SK-N-SH (cell line): ENCODE data around the gene PSMA6. TPM values are rescaled to one million over a fixed set of nuclear protein-coding genes. Genes with fewer than 3 reads are reported as not detected.

Experiments
- CTCF ChIA-PET: fragments of 300-600, 350-600 bp; formaldehyde crosslinking; extraction: SDS; loops from one replicate; lab custom pipeline; 2021; lab: Yijun Ruan, JAX
- POLR2A ChIA-PET: fragments of 350-600 bp; sonication (Branson Sonifier 250); formaldehyde crosslinking; extraction: SDS; loops from one replicate; lab custom pipeline; 2020; ENCODE audit warnings: antibody characterized with exemption, inconsistent platforms; lab: Yijun Ruan, JAX
- DNase-seq: peaks from one replicate; pipeline ENCODE4 v3.0.0; 2012
- H2AFZ ChIP-seq: fragments of 200-600 bp; sonication (generic); 2 replicates; pipeline ENCODE4 v1.8.1; 2016; ENCODE audit warnings: antibody characterized with exemption, mild to moderate bottlenecking, low read depth
- H3F3A ChIP-seq: fragments of 200-600 bp; sonication (generic); replicated peaks from 2 replicates; pipeline ENCODE3; 2016; ENCODE audit warnings: antibody characterized with exemption, mild to moderate bottlenecking; ENCODE audit not compliant: insufficient read depth
- H3K27ac ChIP-seq, 2 experiments: fragments of 200-500 bp in 1 of 2; fragments of 200-600 bp in 1 of 2; sonication (Bioruptor generic) in 1 of 2; sonication (generic), shearing (Covaris generic) in 1 of 2; 2 replicates each; pipeline versions ENCODE4 v1.5.1 to v1.6.1; 2014 to 2016; ENCODE audit warnings: low read depth in 2 of 2, inconsistent platforms in 1 of 2, low read length in 1 of 2, mild to moderate bottlenecking in 1 of 2, mixed read lengths in 1 of 2
- H3K27me3 ChIP-seq: fragments of 200-600 bp; sonication (generic), shearing (Covaris generic); 2 replicates; pipeline ENCODE4 v1.6.1; 2016; ENCODE audit warnings: mixed run types; ENCODE audit not compliant: insufficient read depth
- H3K36me3 ChIP-seq, 2 experiments: fragments of 200-500 bp in 1 of 2; fragments of 200-600 bp in 1 of 2; sonication (Bioruptor generic) in 1 of 2; sonication (generic) in 1 of 2; replicated peaks in 1 of 2; 2 replicates each; pipeline versions ENCODE3 to v1.5.1; 2014 to 2016; ENCODE audit warnings: low read length in 1 of 2, mild to moderate bottlenecking in 1 of 2; ENCODE audit not compliant: insufficient read depth in 2 of 2, control insufficient read depth in 1 of 2
- H3K4me1 ChIP-seq, 2 experiments: fragments of 200-500 bp in 1 of 2; fragments of 200-600 bp in 1 of 2; sonication (Bioruptor generic) in 1 of 2; sonication (generic), shearing (Covaris generic) in 1 of 2; 2 replicates each; pipeline versions ENCODE4 v1.5.1 to v1.6.1; 2014 to 2016; ENCODE audit warnings: low read depth in 1 of 2, low read length in 1 of 2, mixed run types in 1 of 2; ENCODE audit not compliant: insufficient read depth in 2 of 2, control insufficient read depth in 1 of 2
- H3K4me2 ChIP-seq: fragments of 200-600 bp; sonication (generic), shearing (Covaris generic); 2 replicates; pipeline ENCODE4 v1.6.1; 2017; ENCODE audit warnings: mixed run types
- H3K4me3 ChIP-seq, 2 experiments: fragments of 200-500 bp in 1 of 2; fragments of 200-600 bp in 1 of 2; sonication (Bioruptor generic) in 1 of 2; sonication (generic), shearing (Covaris generic) in 1 of 2; 2 replicates each; pipeline versions ENCODE4 v1.5.1 to v1.8.1; 2014 to 2016; ENCODE audit warnings: low read depth in 2 of 2, inconsistent platforms in 1 of 2, low read length in 1 of 2, mild to moderate bottlenecking in 1 of 2, mixed read lengths in 1 of 2, moderate library complexity in 1 of 2
- H3K79me2 ChIP-seq: fragments of 200-600 bp; sonication (generic); 2 replicates; pipeline ENCODE4 v1.8.1; 2017; ENCODE audit warnings: mild to moderate bottlenecking; ENCODE audit not compliant: insufficient read depth
- H3K9ac ChIP-seq: fragments of 200-600 bp; sonication (generic); 2 replicates; pipeline ENCODE4 v1.6.1; 2017; ENCODE audit warnings: mixed run types
- H3K9me2 ChIP-seq: fragments of 200-600 bp; sonication (generic); 2 replicates; pipeline ENCODE4 v1.6.1; 2017; ENCODE audit warnings: mixed run types
- H3K9me3 ChIP-seq: fragments of 200-600 bp; sonication (generic); 2 replicates; pipeline ENCODE4 v1.6.1; 2017; ENCODE audit warnings: mixed run types, mild to moderate bottlenecking, moderate library complexity
- H4K20me1 ChIP-seq: fragments of 200-600 bp; sonication (generic); 2 replicates; pipeline ENCODE4 v1.6.1; 2017; ENCODE audit warnings: mild to moderate bottlenecking, mixed run types; ENCODE audit not compliant: insufficient read depth
- ELF1 ChIP-seq: IDR thresholded peaks from 2 replicates; pipeline ENCODE4 v1.4.0; 2012
- EP300 ChIP-seq, 2 experiments: IDR thresholded peaks; 2 replicates each; pipeline versions ENCODE4 v1.4.0 to v1.6.1; 2012; ENCODE audit warnings: borderline replicate concordance in 1 of 2, low read depth in 1 of 2, low read length in 1 of 2
- FOSL2 ChIP-seq: IDR thresholded peaks from 2 replicates; pipeline ENCODE4 v1.4.0; 2012; ENCODE audit warnings: low read depth, mild to moderate bottlenecking, moderate library complexity, borderline replicate concordance
- GABPA ChIP-seq: IDR thresholded peaks from 2 replicates; pipeline ENCODE4 v1.4.0; 2012; ENCODE audit warnings: low read depth, mild to moderate bottlenecking
- JUND ChIP-seq: IDR thresholded peaks from 2 replicates; pipeline ENCODE4 v1.4.0; 2012
- MXI1 ChIP-seq: IDR thresholded peaks from 2 replicates; pipeline ENCODE4 v1.6.1; 2012; ENCODE audit warnings: mild to moderate bottlenecking, low read depth, low read length, improper control_type of control experiment
- NFIC ChIP-seq: IDR thresholded peaks from 2 replicates; pipeline ENCODE4 v1.4.0; 2012; ENCODE audit warnings: borderline replicate concordance
- NRF1 ChIP-seq: IDR thresholded peaks from 2 replicates; pipeline ENCODE4 v1.6.1; 2012; ENCODE audit warnings: low read depth, mild to moderate bottlenecking, low read length
- POLR2AphosphoS5 ChIP-seq: IDR thresholded peaks from 2 replicates; pipeline ENCODE4 v1.6.1; 2012; ENCODE audit warnings: low read depth, low read length
- RCOR1 ChIP-seq: fragments of 150-350 bp; IDR thresholded peaks from 2 replicates; pipeline ENCODE4 v1.6.1; 2017; ENCODE audit warnings: antibody characterized with exemption, low read length
- SMC3 ChIP-seq: IDR thresholded peaks from 2 replicates; pipeline ENCODE4 v1.6.1; 2012; ENCODE audit warnings: low read depth, low read length, improper control_type of control experiment
- TCF12 ChIP-seq: IDR thresholded peaks from 2 replicates; pipeline ENCODE4 v1.4.0; 2012
- YY1 ChIP-seq: IDR thresholded peaks from 2 replicates; pipeline ENCODE4 v1.4.0; 2012; ENCODE audit warnings: low read depth, mild to moderate bottlenecking
- WGBS: methylation state at CpG from one replicate; pipeline ENCODE4 v1.1.6; 2017; ENCODE audit warnings: low lambda C conversion rate; 5-methylcytosine and 5-hydroxymethylcytosine counted together
- polyA plus RNA-seq, 3 experiments: library from polyadenylated mRNA; depleted of rRNA; stranded (reverse); fragments of >200 nt; gene quantifications; 2 replicates each; pipeline ENCODE4 v1.2.3, GENCODE V29; 2012
- TF ChIP-seq, protein P1 (sequence below): IDR thresholded peaks from 2 replicates; pipeline ENCODE4 v1.4.0; 2012; ENCODE audit warnings: low read depth, borderline replicate concordance
- TF ChIP-seq, protein P2 (sequence below): fragments of 150-350 bp; IDR thresholded peaks from 2 replicates; pipeline ENCODE4 v1.6.1; 2016; ENCODE audit warnings: mild to moderate bottlenecking, low read depth, low read length
- TF ChIP-seq, protein P3 (sequence below): IDR thresholded peaks from 2 replicates; pipeline ENCODE4 v1.6.1; 2012; ENCODE audit warnings: mild to moderate bottlenecking, low read depth, low read length, moderate library complexity
- TF ChIP-seq, protein P4 (sequence below): IDR thresholded peaks from 2 replicates; pipeline ENCODE4 v1.4.0; 2012; ENCODE audit warnings: low read depth

PSMA6 gene
- polyA plus RNA-seq, 1 of the 3 experiments (the other 2 are of a cell fraction): 174 TPM

DNA sequence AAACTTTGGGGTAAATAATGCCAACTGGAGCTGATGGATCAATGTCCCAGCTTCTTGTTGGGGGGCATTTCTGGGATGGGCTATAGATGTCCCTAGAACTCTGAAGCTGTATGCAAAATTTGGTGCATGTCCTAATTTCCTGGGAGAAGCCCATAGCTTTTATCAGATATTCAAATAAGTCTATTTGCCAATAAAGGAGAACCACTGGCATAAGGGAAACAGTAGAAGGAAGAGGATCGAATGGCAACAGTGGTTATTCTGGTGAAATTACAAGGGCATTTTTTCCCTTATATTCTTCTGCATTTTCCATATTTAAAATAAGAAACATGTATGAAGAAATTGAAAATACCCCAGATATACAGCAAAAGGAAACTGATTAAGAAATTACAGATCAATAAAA, 34.2 kb downstream of the PSMA6 start:
- TF ChIP-seq GABPA (no peak), MXI1 (no peak), TCF12 (no peak), SMC3 (no peak), RCOR1 (no peak)
- TF ChIP-seq, protein P1, sequence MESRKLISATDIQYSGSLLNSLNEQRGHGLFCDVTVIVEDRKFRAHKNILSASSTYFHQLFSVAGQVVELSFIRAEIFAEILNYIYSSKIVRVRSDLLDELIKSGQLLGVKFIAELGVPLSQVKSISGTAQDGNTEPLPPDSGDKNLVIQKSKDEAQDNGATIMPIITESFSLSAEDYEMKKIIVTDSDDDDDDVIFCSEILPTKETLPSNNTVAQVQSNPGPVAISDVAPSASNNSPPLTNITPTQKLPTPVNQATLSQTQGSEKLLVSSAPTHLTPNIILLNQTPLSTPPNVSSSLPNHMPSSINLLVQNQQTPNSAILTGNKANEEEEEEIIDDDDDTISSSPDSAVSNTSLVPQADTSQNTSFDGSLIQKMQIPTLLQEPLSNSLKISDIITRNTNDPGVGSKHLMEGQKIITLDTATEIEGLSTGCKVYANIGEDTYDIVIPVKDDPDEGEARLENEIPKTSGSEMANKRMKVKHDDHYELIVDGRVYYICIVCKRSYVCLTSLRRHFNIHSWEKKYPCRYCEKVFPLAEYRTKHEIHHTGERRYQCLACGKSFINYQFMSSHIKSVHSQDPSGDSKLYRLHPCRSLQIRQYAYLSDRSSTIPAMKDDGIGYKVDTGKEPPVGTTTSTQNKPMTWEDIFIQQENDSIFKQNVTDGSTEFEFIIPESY: no peak
- CTCF ChIA-PET: no interaction called here

DNA sequence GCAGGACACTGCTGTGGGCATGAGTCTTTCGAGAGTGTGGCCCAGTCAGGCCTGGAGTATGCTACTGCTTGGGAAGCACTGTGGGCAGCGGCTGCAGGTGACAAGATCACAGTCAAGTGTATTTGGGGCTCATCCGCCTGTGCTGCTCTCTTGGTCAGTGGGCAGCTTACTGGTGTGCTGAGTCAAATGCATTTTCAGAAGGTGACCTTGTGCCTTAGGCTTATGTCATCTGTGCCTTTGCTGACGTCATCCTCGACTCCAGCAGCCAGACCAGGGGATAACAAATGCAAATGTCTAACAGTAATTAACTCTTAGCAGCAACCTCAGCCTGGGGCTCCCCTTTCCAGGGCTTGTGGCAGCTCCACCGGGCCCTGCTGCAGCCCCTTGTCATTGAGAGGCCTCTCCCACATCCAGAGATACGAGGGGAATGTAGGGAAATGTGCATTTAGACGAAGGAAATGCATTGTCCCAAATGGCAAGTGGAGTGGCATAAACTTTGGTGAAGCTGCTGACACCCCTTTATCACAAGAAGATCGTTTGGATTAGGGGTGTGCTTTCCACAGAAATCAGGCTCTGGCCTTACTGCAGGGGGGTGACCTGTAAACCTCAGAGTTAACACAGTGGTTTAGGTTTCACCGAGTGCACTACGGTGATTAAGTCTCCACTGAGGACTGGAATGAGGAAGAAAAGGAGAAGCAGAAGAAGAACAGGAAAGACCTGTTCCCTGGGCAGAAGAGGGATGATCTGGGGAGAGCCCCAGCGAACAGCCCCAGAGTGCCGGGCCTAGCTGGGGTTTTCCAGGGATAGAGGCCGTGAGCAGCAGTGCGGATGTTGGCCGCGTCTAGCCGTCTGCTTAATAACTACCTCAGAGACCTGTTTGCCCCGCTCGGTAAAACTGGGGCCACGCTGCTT, 39.7 kb downstream of the PSMA6 start:
- POLR2A ChIA-PET: no interaction called here
- no peak overlapping the region for H2AFZ ChIP-seq
- H3K4me3 ChIP-seq: no peak overlapping the region
- no peaks in the 10 kb centered on the region for H3K9me2 ChIP-seq
- DNase-seq: peak; percentile 55
- no peaks in the 10 kb centered on the region for H3K36me3 ChIP-seq
- H3K27ac ChIP-seq: no peak overlapping the region
- H3K79me2 ChIP-seq: no peaks in the 10 kb centered on the region
- H3K4me2 ChIP-seq: no peak overlapping the region
- no peaks in the 10 kb centered on the region for H3K27me3 ChIP-seq
- CTCF ChIA-PET: no interaction called here
- H4K20me1 ChIP-seq: no peaks in the 10 kb centered on the region
- no peak overlapping the region for H3K9ac ChIP-seq
- no peaks in the 10 kb centered on the region for H3K9me3 ChIP-seq
- no peaks in the 10 kb centered on the region for H3F3A ChIP-seq
- 86% methylated on average over 21 of the region's 21 CpGs for WGBS
- H3K4me1 ChIP-seq: peaks cover 0 to 19% of the 10 kb centered on the region in 2 experiments; a peak in 1 of 4 replicates
- TF ChIP-seq YY1: no peak
- no peak for TF ChIP-seq ELF1
- no peak for TF ChIP-seq JUND
- TF ChIP-seq EP300 (IDR thresholded peaks at IDR 0.05; ENCODE audit: borderline replicate concordance in 1 of 2, low read depth in 1 of 2, low read length in 1 of 2): no peak
- TF ChIP-seq NFIC: no peak
- TF ChIP-seq, protein P2, sequence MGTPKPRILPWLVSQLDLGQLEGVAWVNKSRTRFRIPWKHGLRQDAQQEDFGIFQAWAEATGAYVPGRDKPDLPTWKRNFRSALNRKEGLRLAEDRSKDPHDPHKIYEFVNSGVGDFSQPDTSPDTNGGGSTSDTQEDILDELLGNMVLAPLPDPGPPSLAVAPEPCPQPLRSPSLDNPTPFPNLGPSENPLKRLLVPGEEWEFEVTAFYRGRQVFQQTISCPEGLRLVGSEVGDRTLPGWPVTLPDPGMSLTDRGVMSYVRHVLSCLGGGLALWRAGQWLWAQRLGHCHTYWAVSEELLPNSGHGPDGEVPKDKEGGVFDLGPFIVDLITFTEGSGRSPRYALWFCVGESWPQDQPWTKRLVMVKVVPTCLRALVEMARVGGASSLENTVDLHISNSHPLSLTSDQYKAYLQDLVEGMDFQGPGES: no peak
- TF ChIP-seq FOSL2: no peak
- TF ChIP-seq GABPA: no peak
- no peak for TF ChIP-seq SMC3
- no peak for TF ChIP-seq POLR2AphosphoS5
- TF ChIP-seq, protein P3, sequence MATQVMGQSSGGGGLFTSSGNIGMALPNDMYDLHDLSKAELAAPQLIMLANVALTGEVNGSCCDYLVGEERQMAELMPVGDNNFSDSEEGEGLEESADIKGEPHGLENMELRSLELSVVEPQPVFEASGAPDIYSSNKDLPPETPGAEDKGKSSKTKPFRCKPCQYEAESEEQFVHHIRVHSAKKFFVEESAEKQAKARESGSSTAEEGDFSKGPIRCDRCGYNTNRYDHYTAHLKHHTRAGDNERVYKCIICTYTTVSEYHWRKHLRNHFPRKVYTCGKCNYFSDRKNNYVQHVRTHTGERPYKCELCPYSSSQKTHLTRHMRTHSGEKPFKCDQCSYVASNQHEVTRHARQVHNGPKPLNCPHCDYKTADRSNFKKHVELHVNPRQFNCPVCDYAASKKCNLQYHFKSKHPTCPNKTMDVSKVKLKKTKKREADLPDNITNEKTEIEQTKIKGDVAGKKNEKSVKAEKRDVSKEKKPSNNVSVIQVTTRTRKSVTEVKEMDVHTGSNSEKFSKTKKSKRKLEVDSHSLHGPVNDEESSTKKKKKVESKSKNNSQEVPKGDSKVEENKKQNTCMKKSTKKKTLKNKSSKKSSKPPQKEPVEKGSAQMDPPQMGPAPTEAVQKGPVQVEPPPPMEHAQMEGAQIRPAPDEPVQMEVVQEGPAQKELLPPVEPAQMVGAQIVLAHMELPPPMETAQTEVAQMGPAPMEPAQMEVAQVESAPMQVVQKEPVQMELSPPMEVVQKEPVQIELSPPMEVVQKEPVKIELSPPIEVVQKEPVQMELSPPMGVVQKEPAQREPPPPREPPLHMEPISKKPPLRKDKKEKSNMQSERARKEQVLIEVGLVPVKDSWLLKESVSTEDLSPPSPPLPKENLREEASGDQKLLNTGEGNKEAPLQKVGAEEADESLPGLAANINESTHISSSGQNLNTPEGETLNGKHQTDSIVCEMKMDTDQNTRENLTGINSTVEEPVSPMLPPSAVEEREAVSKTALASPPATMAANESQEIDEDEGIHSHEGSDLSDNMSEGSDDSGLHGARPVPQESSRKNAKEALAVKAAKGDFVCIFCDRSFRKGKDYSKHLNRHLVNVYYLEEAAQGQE: no peak
- no peak for TF ChIP-seq NRF1
- TF ChIP-seq, protein P4, sequence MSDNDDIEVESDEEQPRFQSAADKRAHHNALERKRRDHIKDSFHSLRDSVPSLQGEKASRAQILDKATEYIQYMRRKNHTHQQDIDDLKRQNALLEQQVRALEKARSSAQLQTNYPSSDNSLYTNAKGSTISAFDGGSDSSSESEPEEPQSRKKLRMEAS: no peak
- TF ChIP-seq TCF12: no peak
- TF ChIP-seq, protein P1: no peak
- TF ChIP-seq MXI1: no peak

More for the DNA sequence above, 34.2 kb downstream of the PSMA6 start:
- DNase-seq: no peak
- Histone ChIP-seq H3K27ac (no peak overlapping the region), H3K4me2 (no peak overlapping the region), H3K36me3 (no peaks in the 10 kb centered on the region), H2AFZ (no peak overlapping the region), H4K20me1 (no peaks in the 10 kb centered on the region), H3K9me2 (no peaks in the 10 kb centered on the region), H3K9ac (no peak overlapping the region), H3K4me3 (no peak overlapping the region), H3F3A (no peaks in the 10 kb centered on the region), H3K4me1 (no peaks in the 10 kb centered on the region), H3K79me2 (no peaks in the 10 kb centered on the region), H3K27me3 (no peaks in the 10 kb centered on the region), H3K9me3 (no peaks in the 10 kb centered on the region)
- WGBS: 89% methylated on average over 1 of the region's 1 CpG
- POLR2A ChIA-PET: no interaction called here
